ENCODE measurements around the gene CERS4.

CERS4 gene

GRCh38 chr19:8185343-8186068 lies 23.7 kb upstream of the CERS4 start:
- no peak overlapping the region for H2AFZ ChIP-seq (ENCODE audit: insufficient read depth, low read length, poor library complexity)
- H3K14ac ChIP-seq (ENCODE audit: low read length): no peak overlapping the region
- no peaks in the 10 kb centered on the region for H3K36me3 ChIP-seq (ENCODE audit: control insufficient read depth in 1 of 2, insufficient read depth in 2 of 2, low read length in 2 of 2)
- no peak for DNase-seq
- H3K79me2 ChIP-seq (ENCODE audit: control insufficient read depth, insufficient read depth, low read length, poor library complexity): no peaks in the 10 kb centered on the region
- no peak overlapping the region for H4K8ac ChIP-seq (ENCODE audit: low read depth, low read length)
- no peak overlapping the region for H3K4me3 ChIP-seq (ENCODE audit: low read depth, low read length)
- no peak overlapping the region for H2AK5ac ChIP-seq (ENCODE audit: low read length)
- no peak overlapping the region for H3K9ac ChIP-seq (ENCODE audit: low read length)
- H2BK5ac ChIP-seq (ENCODE audit: low read depth, low read length, poor library complexity): no peak overlapping the region
- no peaks in the 10 kb centered on the region for H3K27me3 ChIP-seq (ENCODE audit: insufficient read depth, low read length)
- no peaks in the 10 kb centered on the region for H3K4me1 ChIP-seq (ENCODE audit: control insufficient read depth in 1 of 2, insufficient read depth in 2 of 2, low read length in 2 of 2)
- no peaks in the 10 kb centered on the region for H3K9me3 ChIP-seq (ENCODE audit: insufficient read depth, low read depth, low read length)
- H3K27ac ChIP-seq (ENCODE audit: low read depth, low read length): no peak overlapping the region
- no peak overlapping the region for H4K91ac ChIP-seq (ENCODE audit: low read depth, low read length)
- no peak overlapping the region for H4K12ac ChIP-seq (ENCODE audit: low read depth, low read length)
- no peak overlapping the region for H3K23ac ChIP-seq (ENCODE audit: low read length)
- H3K4ac ChIP-seq (ENCODE audit: low read depth, low read length): no peak overlapping the region
- WGBS (ENCODE audit: extremely low coverage, insufficient coverage, insufficient read length): 100% methylated on average over 2 of the region's 5 CpGs
- H2BK120ac ChIP-seq (ENCODE audit: insufficient read depth, low read length, poor library complexity): no peak overlapping the region
- no peak overlapping the region for H3K4me2 ChIP-seq (ENCODE audit: low read length)
- no peak overlapping the region for H2BK12ac ChIP-seq (ENCODE audit: low read length)
- no peaks in the 10 kb centered on the region for H3K79me1 ChIP-seq (ENCODE audit: low read length)
- no peak overlapping the region for H3K18ac ChIP-seq (ENCODE audit: low read length)

- peak; percentile 9 to 42 for DNase-seq
- Histone ChIP-seq H3K18ac (ENCODE audit: low read length) (no peak overlapping the region), H3K4me1 (ENCODE audit: control insufficient read depth in 1 of 2, insufficient read depth in 2 of 2, low read length in 2 of 2) (no peaks in the 10 kb centered on the region), H4K12ac (ENCODE audit: low read depth, low read length) (no peak overlapping the region), H3K4ac (ENCODE audit: low read depth, low read length) (no peak overlapping the region), H3K27ac (ENCODE audit: low read depth, low read length) (no peak overlapping the region), H3K23ac (ENCODE audit: low read length) (no peak overlapping the region), H2BK120ac (ENCODE audit: insufficient read depth, low read length, poor library complexity) (no peak overlapping the region), H3K79me1 (ENCODE audit: low read length) (no peaks in the 10 kb centered on the region), H3K4me2 (ENCODE audit: low read length) (no peak overlapping the region), H2AFZ (ENCODE audit: insufficient read depth, low read length, poor library complexity) (no peak overlapping the region), H3K36me3 (ENCODE audit: control insufficient read depth in 1 of 2, insufficient read depth in 2 of 2, low read length in 2 of 2) (no peaks in the 10 kb centered on the region), H3K9me3 (ENCODE audit: insufficient read depth, low read depth, low read length) (no peaks in the 10 kb centered on the region), H2BK5ac (ENCODE audit: low read depth, low read length, poor library complexity) (no peak overlapping the region), H2AK5ac (ENCODE audit: low read length) (no peak overlapping the region), H4K91ac (ENCODE audit: low read depth, low read length) (no peak overlapping the region), H3K27me3 (ENCODE audit: insufficient read depth, low read length) (no peaks in the 10 kb centered on the region), H3K14ac (ENCODE audit: low read length) (no peak overlapping the region), H4K8ac (ENCODE audit: low read depth, low read length) (no peak overlapping the region), H3K79me2 (ENCODE audit: control insufficient read depth, insufficient read depth, low read length, poor library complexity) (no peaks in the 10 kb centered on the region), H2BK12ac (ENCODE audit: low read length) (no peak overlapping the region), H3K9ac (ENCODE audit: low read length) (no peak overlapping the region), H3K4me3 (ENCODE audit: low read depth, low read length) (no peak overlapping the region)
- WGBS (ENCODE audit: extremely low coverage, insufficient coverage, insufficient read length): 88% methylated on average over 1 of the region's 7 CpGs
Measured at GRCh38 chr19:8192221-8192820, 16.8 kb upstream of the CERS4 start.

- Histone ChIP-seq H2AK5ac (ENCODE audit: low read length) (no peak overlapping the region), H3K36me3 (ENCODE audit: control insufficient read depth in 1 of 2, insufficient read depth in 2 of 2, low read length in 2 of 2) (no peaks in the 10 kb centered on the region), H3K4ac (ENCODE audit: low read depth, low read length) (no peak overlapping the region), H3K23ac (ENCODE audit: low read length) (no peak overlapping the region), H3K14ac (ENCODE audit: low read length) (no peak overlapping the region), H3K79me2 (ENCODE audit: control insufficient read depth, insufficient read depth, low read length, poor library complexity) (no peaks in the 10 kb centered on the region), H2BK5ac (ENCODE audit: low read depth, low read length, poor library complexity) (no peak overlapping the region), H3K9ac (ENCODE audit: low read length) (no peak overlapping the region), H2BK120ac (ENCODE audit: insufficient read depth, low read length, poor library complexity) (no peak overlapping the region), H3K4me1 (ENCODE audit: control insufficient read depth in 1 of 2, insufficient read depth in 2 of 2, low read length in 2 of 2) (no peaks in the 10 kb centered on the region), H3K27me3 (ENCODE audit: insufficient read depth, low read length) (no peaks in the 10 kb centered on the region), H3K4me2 (ENCODE audit: low read length) (no peak overlapping the region), H3K18ac (ENCODE audit: low read length) (no peak overlapping the region), H2AFZ (ENCODE audit: insufficient read depth, low read length, poor library complexity) (no peak overlapping the region), H3K4me3 (ENCODE audit: low read depth, low read length) (no peak overlapping the region), H3K27ac (ENCODE audit: low read depth, low read length) (no peak overlapping the region), H4K12ac (ENCODE audit: low read depth, low read length) (no peak overlapping the region), H3K9me3 (ENCODE audit: insufficient read depth, low read depth, low read length) (no peaks in the 10 kb centered on the region), H2BK12ac (ENCODE audit: low read length) (no peak overlapping the region), H3K79me1 (ENCODE audit: low read length) (no peaks in the 10 kb centered on the region), H4K8ac (ENCODE audit: low read depth, low read length) (no peak overlapping the region), H4K91ac (ENCODE audit: low read depth, low read length) (no peak overlapping the region)
- no CpG with 5 or more reads among the region's 11 CpGs for WGBS (ENCODE audit: extremely low coverage, insufficient coverage, insufficient read length)
- no peak for DNase-seq
Measured at GRCh38 chr19:8194528-8195267, 14.5 kb upstream of the CERS4 start.

DNA sequence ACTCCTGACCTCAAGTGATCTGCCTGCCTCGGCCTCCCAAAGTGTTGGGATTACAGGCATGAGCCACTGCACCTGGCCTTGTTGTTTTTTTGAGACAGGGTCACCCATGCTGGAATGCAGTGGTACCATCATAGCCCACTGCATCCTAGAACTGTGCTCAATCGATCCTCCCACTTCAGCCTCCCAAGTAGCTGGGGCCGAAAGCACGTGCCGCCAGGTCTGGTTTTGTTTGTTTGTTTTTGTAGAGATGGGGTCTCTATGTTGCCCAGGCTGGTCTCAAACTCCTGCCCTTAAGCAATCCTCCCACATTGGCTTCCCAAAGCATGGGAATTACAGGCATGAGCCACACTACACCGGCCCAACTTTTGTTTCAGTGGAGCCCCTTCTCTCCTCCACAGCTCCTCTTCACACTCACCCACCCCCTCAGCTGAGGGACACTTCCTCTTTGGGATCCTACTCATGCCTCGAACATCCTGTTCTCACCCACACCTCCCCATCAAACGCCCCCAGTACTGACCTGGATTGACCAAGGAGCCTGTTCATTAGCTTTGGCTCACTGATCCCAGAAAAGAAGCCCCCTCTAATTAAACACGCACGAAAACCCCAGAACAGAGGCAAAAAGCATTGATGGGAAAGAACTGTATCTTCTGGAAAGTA lies 12.8 kb upstream of the CERS4 start:
- no peaks in the 10 kb centered on the region for H3K79me2 ChIP-seq (ENCODE audit: control insufficient read depth, insufficient read depth, low read length, poor library complexity)
- no peak overlapping the region for H3K23ac ChIP-seq (ENCODE audit: low read length)
- no peak overlapping the region for H4K91ac ChIP-seq (ENCODE audit: low read depth, low read length)
- H3K36me3 ChIP-seq (ENCODE audit: control insufficient read depth in 1 of 2, insufficient read depth in 2 of 2, low read length in 2 of 2): no peaks in the 10 kb centered on the region
- no peak overlapping the region for H4K8ac ChIP-seq (ENCODE audit: low read depth, low read length)
- H3K4me3 ChIP-seq (ENCODE audit: low read depth, low read length): no peak overlapping the region
- H3K4me2 ChIP-seq (ENCODE audit: low read length): no peak overlapping the region
- H3K27ac ChIP-seq (ENCODE audit: low read depth, low read length): no peak overlapping the region
- no peaks in the 10 kb centered on the region for H3K4me1 ChIP-seq (ENCODE audit: control insufficient read depth in 1 of 2, insufficient read depth in 2 of 2, low read length in 2 of 2)
- H4K12ac ChIP-seq (ENCODE audit: low read depth, low read length): no peak overlapping the region
- H3K27me3 ChIP-seq (ENCODE audit: insufficient read depth, low read length): no peaks in the 10 kb centered on the region
- H3K18ac ChIP-seq (ENCODE audit: low read length): no peak overlapping the region
- no peak for DNase-seq
- no peak overlapping the region for H3K9ac ChIP-seq (ENCODE audit: low read length)
- no peaks in the 10 kb centered on the region for H3K79me1 ChIP-seq (ENCODE audit: low read length)
- no peak overlapping the region for H2BK12ac ChIP-seq (ENCODE audit: low read length)
- H3K9me3 ChIP-seq (ENCODE audit: insufficient read depth, low read depth, low read length): no peaks in the 10 kb centered on the region
- H2AK5ac ChIP-seq (ENCODE audit: low read length): no peak overlapping the region
- WGBS (ENCODE audit: extremely low coverage, insufficient coverage, insufficient read length): no CpG with 5 or more reads among the region's 10 CpGs
- no peak overlapping the region for H2BK5ac ChIP-seq (ENCODE audit: low read depth, low read length, poor library complexity)
- no peak overlapping the region for H3K4ac ChIP-seq (ENCODE audit: low read depth, low read length)
- H2AFZ ChIP-seq (ENCODE audit: insufficient read depth, low read length, poor library complexity): no peak overlapping the region
- no peak overlapping the region for H3K14ac ChIP-seq (ENCODE audit: low read length)
- H2BK120ac ChIP-seq (ENCODE audit: insufficient read depth, low read length, poor library complexity): no peak overlapping the region

All from trophoblast cell (in vitro differentiated cells and primary cell).